ENCODE measurements around the gene CEMIP.

CEMIP gene

DNA sequence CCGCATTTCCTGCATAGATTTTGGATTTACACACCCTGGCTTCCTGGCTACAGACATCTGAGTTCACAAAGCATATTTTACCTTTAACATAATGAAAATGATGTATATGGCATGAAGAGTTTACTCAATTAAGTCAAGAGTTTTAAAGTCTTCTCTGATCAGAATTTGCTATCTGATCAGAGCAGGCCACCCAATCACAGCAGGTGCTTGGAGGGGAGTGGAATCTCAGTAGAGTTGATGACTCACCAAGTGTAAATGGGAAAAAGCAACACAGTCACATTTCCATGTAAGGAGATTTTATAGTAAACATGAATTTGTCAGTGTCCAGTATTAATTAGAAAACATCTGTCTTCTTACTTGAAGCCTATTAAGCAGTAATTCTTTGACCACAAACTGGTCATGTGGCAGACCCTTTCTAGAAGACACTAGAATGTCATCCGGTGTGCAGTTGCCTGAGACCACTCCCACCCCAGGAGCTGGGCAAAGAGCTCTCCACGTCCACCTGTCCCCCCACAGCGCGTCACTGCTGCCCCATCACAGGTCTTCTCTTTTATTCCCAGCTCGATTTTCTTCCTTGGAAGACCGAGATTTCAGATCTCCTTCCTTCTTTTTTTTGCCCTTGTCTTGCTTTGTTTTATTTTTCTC is 199.6 kb downstream of the CEMIP start:
- peaks cover 6% of the 10 kb centered on the region for H3K36me3 ChIP-seq (replicated peaks)
- TF ChIP-seq, protein P1, sequence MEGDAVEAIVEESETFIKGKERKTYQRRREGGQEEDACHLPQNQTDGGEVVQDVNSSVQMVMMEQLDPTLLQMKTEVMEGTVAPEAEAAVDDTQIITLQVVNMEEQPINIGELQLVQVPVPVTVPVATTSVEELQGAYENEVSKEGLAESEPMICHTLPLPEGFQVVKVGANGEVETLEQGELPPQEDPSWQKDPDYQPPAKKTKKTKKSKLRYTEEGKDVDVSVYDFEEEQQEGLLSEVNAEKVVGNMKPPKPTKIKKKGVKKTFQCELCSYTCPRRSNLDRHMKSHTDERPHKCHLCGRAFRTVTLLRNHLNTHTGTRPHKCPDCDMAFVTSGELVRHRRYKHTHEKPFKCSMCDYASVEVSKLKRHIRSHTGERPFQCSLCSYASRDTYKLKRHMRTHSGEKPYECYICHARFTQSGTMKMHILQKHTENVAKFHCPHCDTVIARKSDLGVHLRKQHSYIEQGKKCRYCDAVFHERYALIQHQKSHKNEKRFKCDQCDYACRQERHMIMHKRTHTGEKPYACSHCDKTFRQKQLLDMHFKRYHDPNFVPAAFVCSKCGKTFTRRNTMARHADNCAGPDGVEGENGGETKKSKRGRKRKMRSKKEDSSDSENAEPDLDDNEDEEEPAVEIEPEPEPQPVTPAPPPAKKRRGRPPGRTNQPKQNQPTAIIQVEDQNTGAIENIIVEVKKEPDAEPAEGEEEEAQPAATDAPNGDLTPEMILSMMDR (IDR thresholded peaks at IDR 0.05; ENCODE audit: low read depth, low read length, missing control alignments): no peak
- H3K4me3 ChIP-seq (ENCODE audit: low read depth, low read length): no peak overlapping the region
- in situ Hi-C loops (cut with HindIII; ENCODE audit: low pct_ligation_motif_present, low sequenced_read_pairs): no loop called here
- no peak for DNase-seq
- H3K27me3 ChIP-seq (replicated peaks): no peaks in the 10 kb centered on the region
- no peak overlapping the region for H3K27ac ChIP-seq

DNA sequence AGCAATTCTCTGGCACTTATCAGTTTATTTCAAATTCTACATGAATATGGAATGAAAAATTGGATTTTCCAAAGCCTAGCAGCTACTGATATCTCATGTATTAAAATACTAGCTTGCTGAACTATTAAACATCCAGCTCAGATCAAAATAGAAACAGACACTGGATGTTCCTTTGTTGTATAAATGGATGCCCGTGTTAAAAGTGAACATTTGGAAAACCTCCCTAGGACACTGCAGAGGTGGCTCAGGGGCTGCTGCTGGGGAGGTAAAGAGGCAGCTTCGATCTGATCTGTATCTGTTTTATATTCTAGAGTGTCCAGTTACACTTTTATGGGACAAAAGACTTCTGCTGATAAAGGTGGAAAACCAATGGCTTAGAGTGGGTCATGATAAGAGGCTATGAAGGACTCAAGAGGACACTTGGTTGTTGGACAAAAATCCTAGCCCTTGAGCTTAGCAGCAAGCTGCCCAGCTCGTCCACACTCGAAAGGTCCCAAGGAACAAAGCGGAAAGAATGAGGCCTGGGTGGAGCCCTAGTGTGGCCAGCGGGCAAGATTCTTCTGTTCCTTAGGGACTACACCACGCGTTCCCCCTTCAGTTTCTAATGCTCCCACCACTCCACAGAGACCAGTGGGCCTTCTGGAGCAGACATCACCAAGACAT is 200.5 kb downstream of the CEMIP start:
- Histone ChIP-seq H3K27me3 (replicated peaks) (no peaks in the 10 kb centered on the region), H3K4me3 (ENCODE audit: low read depth, low read length) (no peak overlapping the region), H3K27ac (no peak overlapping the region), H3K36me3 (replicated peaks) (peaks cover 6% of the 10 kb centered on the region)
- no peak for DNase-seq
- in situ Hi-C loops (cut with HindIII; ENCODE audit: low pct_ligation_motif_present, low sequenced_read_pairs): no loop called here
- TF ChIP-seq, protein P1 (IDR thresholded peaks at IDR 0.05; ENCODE audit: low read depth, low read length, missing control alignments): no peak

DNA sequence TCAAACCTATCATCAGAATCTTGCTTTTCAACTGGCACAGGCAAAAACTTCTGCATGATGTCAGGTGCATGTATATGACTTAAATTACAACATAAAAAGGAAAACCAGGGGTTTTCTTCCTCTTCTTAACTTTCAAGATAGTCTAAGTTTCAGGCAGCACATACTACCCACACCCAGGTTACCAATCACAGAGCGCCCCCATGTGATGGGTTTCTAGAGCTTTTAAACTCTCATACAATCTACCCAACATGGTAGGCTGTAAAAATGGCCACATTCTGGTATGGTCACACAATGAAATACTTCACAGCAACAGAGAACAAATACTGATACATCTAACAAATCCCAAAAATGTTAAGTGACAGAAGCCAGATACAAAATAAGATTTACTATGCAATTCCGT is 203.0 kb downstream of the CEMIP start:
- TF ChIP-seq, protein P1 (IDR thresholded peaks at IDR 0.05; ENCODE audit: low read depth, low read length, missing control alignments): no peak
- no peak for DNase-seq
- no peak overlapping the region for H3K4me3 ChIP-seq (ENCODE audit: low read depth, low read length)
- no peak overlapping the region for H3K27ac ChIP-seq
- no peaks in the 10 kb centered on the region for H3K27me3 ChIP-seq (replicated peaks)
- in situ Hi-C loops (cut with HindIII; ENCODE audit: low pct_ligation_motif_present, low sequenced_read_pairs): no loop called here
- peaks cover 6% of the 10 kb centered on the region for H3K36me3 ChIP-seq (replicated peaks)

DNA sequence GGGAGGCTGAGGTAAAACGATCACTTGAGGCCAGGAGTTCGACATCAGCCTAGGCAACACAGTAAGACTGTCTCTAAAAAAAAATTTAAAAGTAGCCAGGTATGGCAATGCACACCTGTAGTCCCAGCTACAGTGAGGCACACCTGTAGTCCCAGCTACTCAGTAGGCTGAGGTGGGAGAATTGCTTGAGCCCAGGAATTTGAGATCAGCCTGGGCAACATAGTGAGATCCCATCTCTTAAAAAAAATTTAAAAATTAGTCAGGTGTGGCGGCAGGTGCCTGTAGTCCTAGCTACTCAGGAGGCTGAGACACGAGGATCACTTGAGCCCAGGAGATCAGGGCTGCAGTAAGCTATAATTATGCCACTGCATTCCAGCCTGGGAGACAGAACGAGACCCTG is 203.7 kb downstream of the CEMIP start:
- H3K36me3 ChIP-seq (replicated peaks): peaks cover 6% of the 10 kb centered on the region
- H3K27ac ChIP-seq: no peak overlapping the region
- H3K27me3 ChIP-seq (replicated peaks): no peaks in the 10 kb centered on the region
- TF ChIP-seq, protein P1 (IDR thresholded peaks at IDR 0.05; ENCODE audit: low read depth, low read length, missing control alignments): no peak
- DNase-seq: no peak
- no peak overlapping the region for H3K4me3 ChIP-seq (ENCODE audit: low read depth, low read length)
- in situ Hi-C loops (cut with HindIII; ENCODE audit: low pct_ligation_motif_present, low sequenced_read_pairs): no loop called here

DNA sequence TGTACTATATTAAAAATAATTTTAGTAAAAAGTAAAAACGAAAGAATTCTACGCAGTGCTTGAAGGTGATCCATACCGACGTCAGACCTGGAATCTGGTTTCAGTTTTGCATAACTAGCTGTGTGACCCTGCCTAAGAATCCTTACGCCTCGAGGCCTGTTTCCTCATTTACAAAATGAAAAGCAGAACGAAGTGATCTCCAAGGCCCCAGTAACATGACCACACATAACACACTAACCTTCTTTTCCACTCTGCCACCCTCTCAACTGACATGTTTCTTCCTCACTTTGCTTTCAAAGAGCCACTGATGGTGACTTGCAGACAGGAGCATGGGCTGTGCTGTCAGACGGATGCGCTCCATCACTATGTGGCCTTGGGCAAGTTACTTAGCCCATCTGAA is 205.7 kb downstream of the CEMIP start:
- no peak for DNase-seq
- TF ChIP-seq, protein P1 (IDR thresholded peaks at IDR 0.05; ENCODE audit: low read depth, low read length, missing control alignments): no peak
- Histone ChIP-seq H3K36me3 (replicated peaks) (no peaks in the 10 kb centered on the region), H3K27ac (no peak overlapping the region), H3K27me3 (replicated peaks) (no peaks in the 10 kb centered on the region), H3K4me3 (ENCODE audit: low read depth, low read length) (no peak overlapping the region)
- in situ Hi-C loops (cut with HindIII; ENCODE audit: low pct_ligation_motif_present, low sequenced_read_pairs): no loop called here
